Measurements from ENCODE around the gene RGS19. TPM values are rescaled to one million over a fixed set of nuclear protein-coding genes. Genes with fewer than 3 reads are reported as not detected.

RGS19 gene
- total RNA-seq, 6 experiments from 2014 or later = 2.6 to 10.9 (median 5.7) TPM

GRCh38 chr20:64101731-64102621 lies 22.7 kb upstream of the RGS19 start:
- Histone ChIP-seq H3K27ac (no peak overlapping the region), H3K27me3 (peaks cover 0 to 9% of the 10 kb centered on the region in 2 donors), H3K4me1 (peaks cover 0 to 5% (median 0%) of the 10 kb centered on the region in 4 donors), H3K4me3 (peak overlapping the region; percentile 13 to 23 (median 18)), H3K36me3 (no peaks in the 10 kb centered on the region), H3K9me3 (no peaks in the 10 kb centered on the region)
- peak; percentile 47 to 62 (median 60) for TF ChIP-seq CTCF (IDR thresholded peaks at IDR 0.05)
- no peak for TF ChIP-seq POLR2A (IDR thresholded peaks at IDR 0.05)
- ATAC-seq = peak; percentile 47 to 71 (median 65)
- 17% methylated on average over 15 of the region's 64 CpGs for WGBS (ENCODE audit: insufficient coverage, low coverage, low lambda C conversion rate, missing lambda C conversion rate)
- peak in 2 of 3 donors; percentile 51 to 55 for DNase-seq
- intact Hi-C loops (cut with DNase I) = no loop called here

- DNase-seq = no peak
- ATAC-seq = no peak
- Histone ChIP-seq H3K27ac (no peak overlapping the region), H3K4me1 (peaks cover 0 to 5% (median 0%) of the 10 kb centered on the region in 4 donors), H3K9me3 (no peaks in the 10 kb centered on the region), H3K27me3 (peaks cover 0 to 9% of the 10 kb centered on the region in 2 donors), H3K36me3 (no peaks in the 10 kb centered on the region), H3K4me3 (no peak overlapping the region)
- 58% methylated on average over 4 of the region's 9 CpGs for WGBS (ENCODE audit: insufficient coverage, low coverage, low lambda C conversion rate, missing lambda C conversion rate)
- intact Hi-C loops (cut with DNase I) = no loop called here
- TF ChIP-seq POLR2A (IDR thresholded peaks at IDR 0.05) (no peak), CTCF (IDR thresholded peaks at IDR 0.05) (no peak)
Observed at GRCh38 chr20:64100946-64101688, 21.8 kb upstream of the RGS19 start.

GRCh38 chr20:64100566-64100888 lies 21.2 kb upstream of the RGS19 start:
- intact Hi-C loops (cut with DNase I) = no loop called here
- Histone ChIP-seq H3K9me3 (no peaks in the 10 kb centered on the region), H3K36me3 (no peaks in the 10 kb centered on the region), H3K27ac (no peak overlapping the region), H3K4me3 (no peak overlapping the region), H3K4me1 (peaks cover 0 to 5% (median 0%) of the 10 kb centered on the region in 4 donors), H3K27me3 (peaks cover 0 to 9% of the 10 kb centered on the region in 2 donors)
- ATAC-seq = no peak
- no peak for DNase-seq
- WGBS (ENCODE audit: insufficient coverage, low coverage, low lambda C conversion rate, missing lambda C conversion rate) = no CpG with 5 or more reads among the region's 4 CpGs
- TF ChIP-seq POLR2A (IDR thresholded peaks at IDR 0.05) = no peak
- no peak for TF ChIP-seq CTCF (IDR thresholded peaks at IDR 0.05)

- Histone ChIP-seq H3K4me1 (peaks cover 0 to 5% (median 0%) of the 10 kb centered on the region in 4 donors), H3K9me3 (no peaks in the 10 kb centered on the region), H3K27me3 (peaks cover 0 to 9% of the 10 kb centered on the region in 2 donors), H3K36me3 (no peaks in the 10 kb centered on the region), H3K4me3 (no peak overlapping the region), H3K27ac (no peak overlapping the region)
- TF ChIP-seq POLR2A (IDR thresholded peaks at IDR 0.05) (no peak), CTCF (IDR thresholded peaks at IDR 0.05) (no peak)
- DNase-seq = no peak
- no peak for ATAC-seq
- intact Hi-C loops (cut with DNase I) = no loop called here
- WGBS (ENCODE audit: insufficient coverage, low coverage, low lambda C conversion rate, missing lambda C conversion rate) = 20% methylated on average over 1 of the region's 14 CpGs
Observed at GRCh38 chr20:64099880-64100565, 20.7 kb upstream of the RGS19 start.
